Right lobe of liver (tissue), 4 donors: ENCODE data around the gene GH2.
"Not testable (repeated sequence)": the region's sequence is repeated elsewhere in the genome, so short reads cannot be mapped to it uniquely, and the experiment has no call there.

ENCODE experiments used
- CTCF ChIP-seq, 4 donors: fragments of 200-600 bp in 3 of 4; fragments of 450-650 bp in 1 of 4; IDR thresholded peaks; one replicate each; pipeline versions ENCODE4 v1.5.1 to v1.8.0; 2016 to 2022; ENCODE audit warnings: antibody characterized with exemption in 4 of 4, mild to moderate bottlenecking in 2 of 4
- POLR2A ChIP-seq: fragments of 450-650 bp; IDR thresholded peaks from one replicate; pipeline ENCODE4 v1.6.1; 2017; ENCODE audit warnings: antibody characterized with exemption, mild to moderate bottlenecking
- donor health status: DM: no; HTN: no; CAD: no.
- donor health status: DM: no; HTN: no; CAD: no.
- donor health status: DM: no; HTN: yes; CAD: no.

DNA sequence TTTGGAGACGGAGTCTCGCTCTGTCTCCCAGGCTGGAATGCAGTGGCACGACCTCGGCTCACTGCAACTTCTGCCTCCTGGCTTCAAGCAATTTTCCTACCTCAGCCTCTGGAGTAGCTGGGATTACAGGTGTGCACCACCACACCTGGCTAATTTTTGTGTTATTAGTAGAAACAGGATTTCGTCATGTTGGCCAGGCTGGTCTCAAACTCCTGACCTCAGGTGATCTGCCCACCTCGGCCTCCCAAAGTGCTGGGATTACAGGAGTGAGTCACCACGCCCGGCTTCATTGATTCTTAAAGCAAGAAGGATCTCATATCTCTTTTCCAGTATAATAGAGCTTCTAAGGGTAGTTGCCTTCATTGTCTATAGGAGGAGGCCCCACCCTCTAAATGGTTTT, 23.1 kb upstream of the GH2 start:
- not testable (repeated sequence) for TF ChIP-seq POLR2A; CTCF (IDR thresholded peaks at IDR 0.05)
